Smooth muscle cell (in vitro differentiated cells): ENCODE data around the gene TERB1. TPM values are rescaled to one million over a fixed set of nuclear protein-coding genes. Genes with fewer than 3 reads are reported as not detected.

ENCODE experiments used
- DNase-seq: peaks from one replicate; lab custom pipeline; 2025; ENCODE audit not compliant: unreplicated experiment; lab: John Stamatoyannopoulos, UW
- H2AFZ ChIP-seq: fragments of 200-600 bp; sonication (generic); 2 replicates; pipeline ENCODE4 v1.6.0; 2016; ENCODE audit warnings: antibody characterized with exemption, low read depth, mild to moderate bottlenecking
- H3F3A ChIP-seq: fragments of 200-600 bp; sonication (generic); 2 replicates; pipeline ENCODE4 v1.6.0; 2017; ENCODE audit warnings: antibody characterized with exemption, low read depth
- H3K27ac ChIP-seq: fragments of 200-600 bp; sonication (generic); 2 replicates; pipeline ENCODE4 v1.5.1; 2016; ENCODE audit warnings: low read depth, mild to moderate bottlenecking
- H3K27me3 ChIP-seq: fragments of 200-600 bp; sonication (generic); 2 replicates; pipeline ENCODE4 v1.6.1; 2016; ENCODE audit warnings: low read depth, mild to moderate bottlenecking
- H3K36me3 ChIP-seq: fragments of 200-600 bp; sonication (generic); 2 replicates; pipeline ENCODE4 v1.5.1; 2016; ENCODE audit warnings: low read depth
- H3K4me1 ChIP-seq: fragments of 200-600 bp; sonication (generic); 2 replicates; pipeline ENCODE4 v1.5.1; 2016; ENCODE audit warnings: low read depth
- H3K4me2 ChIP-seq: fragments of 200-600 bp; sonication (generic); 2 replicates; pipeline ENCODE4 v1.6.0; 2016; ENCODE audit warnings: mild to moderate bottlenecking
- H3K4me3 ChIP-seq: fragments of 200-600 bp; sonication (generic); 2 replicates; pipeline ENCODE4 v1.5.1; 2016; ENCODE audit warnings: mild to moderate bottlenecking
- H3K79me2 ChIP-seq: fragments of 200-600 bp; sonication (generic); 2 replicates; pipeline ENCODE4 v1.6.0; 2016; ENCODE audit warnings: low read depth, mild to moderate bottlenecking
- H3K9ac ChIP-seq: fragments of 200-600 bp; sonication (generic); 2 replicates; pipeline ENCODE4 v1.6.0; 2016; ENCODE audit warnings: low read depth
- H3K9me3 ChIP-seq: fragments of 200-600 bp; sonication (generic); replicated peaks from 2 replicates; pipeline ENCODE4 v1.5.1; 2016; ENCODE audit warnings: low read depth
- H4K20me1 ChIP-seq: fragments of 200-600 bp; sonication (generic); 2 replicates; pipeline ENCODE4 v1.6.0; 2016; ENCODE audit warnings: low read depth
- CTCF ChIP-seq: fragments of 200-600 bp; sonication (generic); IDR thresholded peaks from 2 replicates; pipeline ENCODE4 v1.5.1; 2017; ENCODE audit warnings: borderline replicate concordance, mild to moderate bottlenecking, antibody characterized with exemption; ENCODE audit not compliant: insufficient read depth, poor library complexity, severe bottlenecking
- WGBS: methylation state at CpG from one replicate; pipeline ENCODE4 v1.1.7; 2016; ENCODE audit warnings: low lambda C conversion rate; 5-methylcytosine and 5-hydroxymethylcytosine counted together
- polyA plus RNA-seq: library from polyadenylated mRNA; unstranded; fragments of >200 nt; fragmentation: Nextera tagmentation; extraction: Ambion mirVana; gene quantifications from 2 replicates; pipeline ENCODE4 v1.2.1, GENCODE V29; 2016
- total RNA-seq: library from RNA; depleted of rRNA; stranded (reverse); fragments of >200 nt; gene quantifications from 2 replicates; pipeline ENCODE4 v1.2.3, GENCODE V29; 2014

TERB1 gene
- total and polyA plus RNA-seq, 2 experiments from 2014 or later: not detected

DNA sequence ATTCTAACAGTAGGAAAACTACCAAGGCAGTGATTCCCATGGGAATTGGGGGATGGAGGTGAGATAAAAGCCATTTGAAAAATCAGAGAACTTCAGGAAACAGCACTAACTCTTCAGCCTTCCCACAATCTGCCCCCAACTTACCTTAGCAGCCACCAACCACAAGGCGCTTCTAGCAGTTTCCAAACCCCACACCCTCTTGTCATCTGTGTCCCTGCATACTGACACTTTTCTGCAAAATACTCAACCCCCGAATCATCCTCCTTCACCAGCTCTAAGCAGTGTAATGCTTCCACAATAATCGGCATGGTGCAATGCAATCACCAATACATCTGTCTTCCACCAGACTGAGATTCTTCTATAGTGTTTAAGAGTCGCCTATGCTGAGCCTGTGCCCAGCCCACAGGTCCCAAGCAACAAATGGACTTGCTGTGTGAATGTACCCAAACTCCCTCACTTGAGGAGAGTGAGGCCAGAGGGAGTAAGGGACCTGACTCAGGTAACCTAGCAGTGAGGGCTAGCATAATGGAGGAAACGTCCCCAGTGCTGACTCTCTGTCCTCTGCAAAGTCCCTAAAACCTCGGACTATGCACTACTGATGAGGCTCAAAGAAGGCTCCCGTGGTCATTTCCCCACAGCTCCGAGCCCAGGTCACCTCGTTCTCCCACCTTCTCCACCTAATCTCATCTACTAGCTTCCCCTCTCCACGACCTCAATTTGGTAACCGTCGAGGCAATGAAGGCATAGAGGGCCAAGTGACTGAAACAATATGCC is 50.9 kb downstream of the TERB1 start:
- Histone ChIP-seq H3K79me2 (peaks cover 60% of the 10 kb centered on the region), H3K4me2 (peak overlapping the region; percentile 88)
- 22% methylated on average over 12 of the region's 12 CpGs for WGBS

GRCh38 chr16:66746682-66747081 is 54.7 kb downstream of the TERB1 start:
- TF ChIP-seq CTCF: no peak
- Histone ChIP-seq H3K9ac (no peak overlapping the region), H3K79me2 (peaks cover 86% of the 10 kb centered on the region), H3F3A (peaks cover 15% of the 10 kb centered on the region), H3K4me3 (no peak overlapping the region), H2AFZ (no peak overlapping the region), H3K9me3 (no peaks in the 10 kb centered on the region), H3K4me2 (no peak overlapping the region), H3K4me1 (peaks cover 13% of the 10 kb centered on the region), H4K20me1 (peaks cover 92% of the 10 kb centered on the region), H3K27ac (peak overlapping the region; percentile 42), H3K36me3 (peaks cover 7% of the 10 kb centered on the region), H3K27me3 (no peaks in the 10 kb centered on the region)
- 31% methylated on average over 1 of the region's 1 CpG for WGBS
- DNase-seq: no peak

More for the DNA sequence above, 50.9 kb downstream of the TERB1 start:
- DNase-seq: no peak
- no peaks in the 10 kb centered on the region for H3K36me3 ChIP-seq
- H2AFZ ChIP-seq: no peak overlapping the region
- peaks cover 54% of the 10 kb centered on the region for H4K20me1 ChIP-seq
- H3K27me3 ChIP-seq: no peaks in the 10 kb centered on the region
- peak overlapping the region; percentile 99 for H3K4me3 ChIP-seq
- peaks cover 13% of the 10 kb centered on the region for H3K4me1 ChIP-seq
- peaks cover 4% of the 10 kb centered on the region for H3F3A ChIP-seq
- H3K9me3 ChIP-seq: no peaks in the 10 kb centered on the region
- H3K9ac ChIP-seq: peak overlapping the region; percentile 99
- TF ChIP-seq CTCF: no peak
- H3K27ac ChIP-seq: peak overlapping the region; percentile 65

GRCh38 chr16:66746048-66746447 is 55.3 kb downstream of the TERB1 start:
- DNase-seq: no peak
- peaks cover 98% of the 10 kb centered on the region for H4K20me1 ChIP-seq
- H3K4me2 ChIP-seq: no peak overlapping the region
- H3K9ac ChIP-seq: no peak overlapping the region
- H3K27me3 ChIP-seq: no peaks in the 10 kb centered on the region
- WGBS: 94% methylated on average over 3 of the region's 3 CpGs
- no peak for TF ChIP-seq CTCF
- H3K79me2 ChIP-seq: peaks cover 88% of the 10 kb centered on the region
- H3K27ac ChIP-seq: peak overlapping the region; percentile 11
- H3K4me3 ChIP-seq: no peak overlapping the region
- no peaks in the 10 kb centered on the region for H3K9me3 ChIP-seq
- no peak overlapping the region for H2AFZ ChIP-seq
- H3K36me3 ChIP-seq: peaks cover 7% of the 10 kb centered on the region
- H3F3A ChIP-seq: peaks cover 15% of the 10 kb centered on the region
- H3K4me1 ChIP-seq: peaks cover 13% of the 10 kb centered on the region
